ENCODE data around the gene HNRNPUL1. TPM values are rescaled to one million over a fixed set of nuclear protein-coding genes. Genes with fewer than 3 reads are reported as not detected.

The HNRNPUL1 gene
- total and polyA plus RNA-seq, 9 of the 15 experiments (the other 6 are each of a cell fraction or from before 2014, with no cell fraction given), result 7.3 to 211 (median 85.0) TPM

- TF ChIP-seq ELF4 (CRISPR knock-in tag; IDR thresholded peaks at IDR 0.05), result 0 out of 2 replicates have a peak, but pooled peaks have one; percentile 21
Measured at GRCh38 chr19:41324231-41324702, 60.1 kb downstream of the HNRNPUL1 start (continued).

DNA sequence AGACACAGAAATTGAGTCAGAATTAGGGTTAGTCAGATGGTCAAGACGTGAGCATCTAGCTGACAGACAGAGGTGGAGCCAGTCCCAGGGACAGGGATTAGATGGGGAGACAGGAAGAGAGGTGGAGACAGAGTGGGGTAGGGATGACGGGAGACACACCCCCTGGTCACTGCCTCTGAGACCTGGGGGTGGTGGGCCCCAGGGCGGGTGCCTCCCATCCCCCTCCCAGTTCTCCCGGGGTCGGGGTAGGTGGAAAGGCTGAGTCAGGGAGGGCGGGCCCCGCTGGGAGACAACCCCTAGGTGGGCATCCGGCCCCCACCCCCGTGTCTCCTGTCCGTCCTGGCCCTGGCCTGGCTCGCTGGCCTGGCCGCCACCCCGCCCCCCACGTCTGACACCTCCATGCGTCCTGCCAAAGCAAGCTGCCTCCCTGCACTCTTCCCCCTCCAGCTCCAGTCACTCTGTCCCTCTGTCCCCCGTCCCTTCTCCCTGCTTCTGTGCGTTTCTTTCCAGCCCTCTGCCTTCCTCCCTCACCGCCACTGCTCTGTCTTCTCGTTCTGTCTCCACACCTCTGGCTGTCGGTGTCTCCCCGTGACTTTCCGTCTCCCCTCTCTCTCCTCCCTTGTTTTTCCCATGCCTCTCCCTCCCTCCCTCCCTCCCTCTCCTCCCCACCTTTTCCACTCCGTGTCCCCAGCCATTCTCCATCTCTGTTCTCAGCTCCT, 60.9 kb downstream of the HNRNPUL1 start:
- Histone ChIP-seq H2AFZ (ENCODE audit: low read depth, low read length) (no peak overlapping the region), H4K20me1 (replicated peaks; ENCODE audit: control insufficient read depth, insufficient read depth, low read length) (peaks cover 3% of the 10 kb centered on the region; the same call in 1 of the 2 replicates), H3K27ac (ENCODE audit: extremely low read depth, low read depth, low read length) (peak overlapping the region; percentile 95), H3K36me3 (ENCODE audit: control insufficient read depth, insufficient read depth, low read length) (peaks cover 74% of the 10 kb centered on the region), H3K4me3 (no peak overlapping the region), H3K9me3 (replicated peaks; ENCODE audit: control insufficient read depth, insufficient read depth, low read depth, low read length) (no peaks in the 10 kb centered on the region), H3K9ac (ENCODE audit: insufficient read depth in 1 of 2, low read depth in 2 of 2, low read length in 2 of 2) (peak overlapping the region; percentile 73 to 87; a peak in 2 of 4 replicates), H3K4me1 (replicated peaks in 1 of 2; ENCODE audit: control insufficient read depth in 2 of 2, insufficient read depth in 2 of 2, low read length in 2 of 2) (peaks cover 65 to 72% of the 10 kb centered on the region in 2 experiments), H3K9me1 (ENCODE audit: control insufficient read depth, insufficient read depth, low read length) (peaks cover 9% of the 10 kb centered on the region), H3K4me2 (ENCODE audit: insufficient read depth, low read length) (peak overlapping the region; percentile 74), H3K27me3 (ENCODE audit: control insufficient read depth in 2 of 2, insufficient read depth in 2 of 2, low read length in 2 of 2) (no peaks in the 10 kb centered on the region), H3K79me2 (ENCODE audit: control insufficient read depth, insufficient read depth, low read length) (peaks cover 50% of the 10 kb centered on the region)
- FAIRE-seq (peak; percentile 49), DNase-seq (ENCODE audit: extremely low read depth in 1 of 4, low spot score in 3 of 4) (peak; percentile 81 to 92 (median 88)), ATAC-seq (peak; percentile 50)
- intact Hi-C loops (cut with micrococcal nuclease) (loop anchor here (5.0 to 10.0 kb wide), 2 partner anchors 112 to 240 kb away; partner anchors contain the start of gene DMAC2), in situ Hi-C loops (cut with MboI) (loop anchor here (25.0 kb wide), 1 partner anchor 237 kb away; no protein-coding TSS in a partner anchor)
- WGBS (ENCODE audit: insufficient coverage, low coverage, missing lambda C conversion rate), result 8% methylated on average over 10 of the region's 23 CpGs
- TSS peak; percentile 22 for BruUV-seq (replicated peaks)
- ChIA-PET POLR2A (interaction anchor here (0.6 to 1.3 kb wide), 7 partner anchors 10 to 572 kb away, joined by 3 to 9 read pairs (median 4); partner anchors contain the start of gene CCDC97), CTCF (ENCODE audit: low intra/inter-chr PET ratio) (no interaction called here)
- TF ChIP-seq ZKSCAN1 (IDR thresholded peaks at IDR 0.05; ENCODE audit: low read depth, low read length), result no peak
- TF ChIP-seq ZBTB7A (IDR thresholded peaks at IDR 0.05; ENCODE audit: borderline replicate concordance, control insufficient read depth, low read depth, low read length), result peak; percentile 82
- TF ChIP-seq PRPF4 (IDR thresholded peaks at IDR 0.05; ENCODE audit: insufficient read depth, low read depth, low read length, poor library complexity, severe bottlenecking), result no peak
- TF ChIP-seq TFAP4 (CRISPR knock-in tag; IDR thresholded peaks at IDR 0.05; ENCODE audit: borderline replicate concordance), result 0 out of 2 replicates have a peak, but pooled peaks have one; percentile 15
- TF ChIP-seq FOXK2 (conservative IDR thresholded peaks at IDR 0.05 in 1 of 2, IDR thresholded peaks at IDR 0.05 in 1 of 2; ENCODE audit: low read depth in 2 of 2), result 0 out of 4 replicates have a peak, but pooled peaks of 1 of the 2 experiments have one; percentile 24
- TF ChIP-seq HNRNPK (IDR thresholded peaks at IDR 0.05; ENCODE audit: low read depth, low read length, poor library complexity, severe bottlenecking), result no peak
- no peak for TF ChIP-seq TAF9B (IDR thresholded peaks at IDR 0.05; ENCODE audit: partially characterized antibody)
- TF ChIP-seq ZNF280A (IDR thresholded peaks at IDR 0.05; ENCODE audit: low read depth, partially characterized antibody), result no peak
- TF ChIP-seq GABPB1 (CRISPR knock-in tag; IDR thresholded peaks at IDR 0.05), result 0 out of 2 replicates have a peak, but pooled peaks have one; percentile 13
- TF ChIP-seq ZBTB26 (CRISPR knock-in tag; IDR thresholded peaks at IDR 0.05), result peak; percentile 95
- TF ChIP-seq PML (IDR thresholded peaks at IDR 0.05; ENCODE audit: low read length), result 0 out of 2 replicates have a peak, but pooled peaks have one; percentile 12

Measured in K562 (cell line).